Measurements from ENCODE around the gene USP8. TPM values are rescaled to one million over a fixed set of nuclear protein-coding genes. Genes with fewer than 3 reads are reported as not detected.

Gene USP8
- polyA plus RNA-seq, 2 of the 4 experiments (the other 2 are of a cell fraction): 53.1 to 108 TPM

DNA sequence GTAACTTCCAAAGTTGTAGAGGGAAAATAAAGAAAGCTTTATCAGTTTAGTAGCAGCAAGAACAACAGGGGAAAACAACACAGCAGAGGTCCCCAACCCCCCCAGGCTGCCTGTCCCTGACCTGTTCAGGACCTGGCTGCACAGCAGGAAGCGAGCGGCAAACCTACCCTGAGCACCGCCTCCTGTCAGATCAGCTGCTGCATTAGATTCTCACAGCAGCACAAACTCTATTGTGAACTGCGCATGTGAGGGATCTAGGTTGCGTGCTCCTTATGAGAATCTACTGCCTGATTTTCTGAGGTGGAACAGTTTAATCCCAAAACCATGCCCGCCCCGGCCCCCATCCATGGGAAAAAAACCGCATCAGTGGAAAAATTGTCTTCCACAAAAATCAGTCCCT, 81.9 kb downstream of the USP8 start:
- no peak overlapping the region for H3K4me3 ChIP-seq
- no peak overlapping the region for H3K4me2 ChIP-seq
- no peaks in the 10 kb centered on the region for H3K4me1 ChIP-seq
- CTCF ChIA-PET: interaction anchor here (0.7 kb wide), 1 partner anchor 19 kb away, joined by 3 read pairs; no protein-coding TSS in a partner anchor
- POLR2A ChIA-PET: interaction anchor here (0.6 kb wide), 1 partner anchor 379 kb away, joined by 3 read pairs; no protein-coding TSS in a partner anchor
- no peak for TF ChIP-seq RNF2 (IDR thresholded peaks at IDR 0.05; ENCODE audit: borderline replicate concordance, low read depth)
- no peak for TF ChIP-seq CBX8 (IDR thresholded peaks at IDR 0.05)
- TF ChIP-seq ZSCAN20 (CRISPR knock-in tag; IDR thresholded peaks at IDR 0.05): no peak
- TF ChIP-seq MYC (IDR thresholded peaks at IDR 0.05; ENCODE audit: borderline replicate concordance, low read length): no peak
- no peak for TF ChIP-seq SMC3 (IDR thresholded peaks at IDR 0.05)
- TF ChIP-seq HEYL (CRISPR knock-in tag; IDR thresholded peaks at IDR 0.05): no peak
- TF ChIP-seq USF2 (IDR thresholded peaks at IDR 0.05): no peak
- TF ChIP-seq CBX2 (IDR thresholded peaks at IDR 0.05; ENCODE audit: borderline replicate concordance, low read depth): no peak
- no peak for TF ChIP-seq RAD21 (conservative IDR thresholded peaks at IDR 0.05 in 1 of 2, IDR thresholded peaks at IDR 0.05 in 1 of 2)
- TF ChIP-seq JUNB (IDR thresholded peaks at IDR 0.05): no peak
- TF ChIP-seq BHLHE40 (IDR thresholded peaks at IDR 0.05; ENCODE audit: low read depth, low read length): no peak
- TF ChIP-seq ZNF302 (CRISPR knock-in tag; IDR thresholded peaks at IDR 0.05): no peak
- TF ChIP-seq TP53 (CRISPR knock-in tag; IDR thresholded peaks at IDR 0.05): no peak
- no peak for TF ChIP-seq HDAC2 (IDR thresholded peaks at IDR 0.05)
- no peak for TF ChIP-seq CHD2 (IDR thresholded peaks at IDR 0.05; ENCODE audit: low read length, partially characterized antibody)
- TF ChIP-seq MAX (IDR thresholded peaks at IDR 0.05): no peak
- TF ChIP-seq MAZ (IDR thresholded peaks at IDR 0.05; ENCODE audit: borderline replicate concordance, low read depth, low read length): no peak
- ATAC-seq (peak in 1 of 2 experiments; percentile 56; a peak in 3 of 6 replicates), FAIRE-seq (no peak), DNase-seq (ENCODE audit: low read depth in 1 of 2, low spot score in 1 of 2) (no peak)
- no peaks in the 10 kb centered on the region for H3K9me3 ChIP-seq
- no peak overlapping the region for H3K27ac ChIP-seq
- WGBS (ENCODE audit: missing lambda C conversion rate): 91% methylated on average over 8 of the region's 8 CpGs

- Histone ChIP-seq H3K9me3 (peaks cover 5% of the 10 kb centered on the region), H3K4me1 (no peaks in the 10 kb centered on the region), H3K4me3 (no peak overlapping the region), H3K27ac (no peak overlapping the region), H3K4me2 (no peak overlapping the region)
- POLR2A ChIA-PET: no interaction called here
- ATAC-seq (no peak), FAIRE-seq (no peak), DNase-seq (ENCODE audit: low read depth in 1 of 2, low spot score in 1 of 2) (no peak)
- CTCF ChIA-PET: no interaction called here
- TF ChIP-seq HDAC2 (IDR thresholded peaks at IDR 0.05): no peak
Measured at GRCh38 chr15:50513001-50513400, 88.8 kb downstream of the USP8 start.

GRCh38 chr15:50519740-50520425, 95.7 kb downstream of the USP8 start:
- ChIA-PET POLR2A (no interaction called here), CTCF (interaction anchor here (1.1 to 1.7 kb wide), 2 partner anchors 10 to 39 kb away, joined by 3 to 4 read pairs; no protein-coding TSS in a partner anchor)
- no peaks in the 10 kb centered on the region for H3K4me1 ChIP-seq
- TF ChIP-seq FOSL2 (IDR thresholded peaks at IDR 0.05): no peak
- TF ChIP-seq FOSL2 (CRISPR knock-in tag; IDR thresholded peaks at IDR 0.05): no peak
- no peak for TF ChIP-seq FOXS1 (CRISPR knock-in tag; IDR thresholded peaks at IDR 0.05)
- TF ChIP-seq GATA3 (IDR thresholded peaks at IDR 0.05; ENCODE audit: borderline replicate concordance): no peak
- TF ChIP-seq CBX2 (IDR thresholded peaks at IDR 0.05; ENCODE audit: borderline replicate concordance, low read depth): no peak
- TF ChIP-seq ZFP36 (IDR thresholded peaks at IDR 0.05; ENCODE audit: borderline replicate concordance, partially characterized antibody): no peak
- no peak for TF ChIP-seq ESRRA (IDR thresholded peaks at IDR 0.05; ENCODE audit: borderline replicate concordance, low read length)
- no peak for TF ChIP-seq E2F6 (IDR thresholded peaks at IDR 0.05; ENCODE audit: borderline replicate concordance, low read depth)
- TF ChIP-seq MAFK (IDR thresholded peaks at IDR 0.05; ENCODE audit: partially characterized antibody): no peak
- TF ChIP-seq MAZ (IDR thresholded peaks at IDR 0.05; ENCODE audit: borderline replicate concordance, low read depth, low read length): no peak
- no peak for TF ChIP-seq TP53 (CRISPR knock-in tag; IDR thresholded peaks at IDR 0.05)
- TF ChIP-seq SREBF2 (IDR thresholded peaks at IDR 0.05): no peak
- no peak for TF ChIP-seq NPAS2 (CRISPR knock-in tag; IDR thresholded peaks at IDR 0.05; ENCODE audit: borderline replicate concordance)
- TF ChIP-seq NFE2L2 (conservative IDR thresholded peaks at IDR 0.05; ENCODE audit: low read length): no peak
- TF ChIP-seq SMC3 (IDR thresholded peaks at IDR 0.05): no peak
- no peak for TF ChIP-seq TFCP2L1 (CRISPR knock-in tag; IDR thresholded peaks at IDR 0.05)
- no peak for TF ChIP-seq NR3C1 (IDR thresholded peaks at IDR 0.05)
- DNase-seq (ENCODE audit: low read depth in 1 of 2, low spot score in 1 of 2) (no peak), FAIRE-seq (no peak), ATAC-seq (no peak)
- H3K9me3 ChIP-seq: peaks cover 6% of the 10 kb centered on the region
- no peak overlapping the region for H3K27ac ChIP-seq
- WGBS (ENCODE audit: missing lambda C conversion rate): 67% methylated on average over 7 of the region's 7 CpGs
- H3K4me2 ChIP-seq: no peak overlapping the region
- no peak overlapping the region for H3K4me3 ChIP-seq
